ENCODE measurements around the gene HEATR5B.
A peak's percentile ranks its signal among the peaks of the same experiment; 100 is the strongest.

Gene HEATR5B

GRCh38 chr2:37083873-37084794 lies at the start of gene HEATR5B, which contains the start of gene GPATCH11:
Gene HEATR5B, minus strand, starts transcription at chr2:37084372. Its CDS starts 958 bp downstream, at chr2:37083414.
Gene GPATCH11, plus strand, starts transcription at chr2:37084518. Its CDS starts 3,864 bp downstream, at chr2:37088382.
- DNase-seq = peak; percentile 96

GRCh38 chr2:37132914-37133313 lies 48.7 kb upstream of the HEATR5B start:
- no peak for DNase-seq

GRCh38 chr2:37125416-37125815 lies 41.2 kb upstream of the HEATR5B start:
- DNase-seq = no peak

DNA sequence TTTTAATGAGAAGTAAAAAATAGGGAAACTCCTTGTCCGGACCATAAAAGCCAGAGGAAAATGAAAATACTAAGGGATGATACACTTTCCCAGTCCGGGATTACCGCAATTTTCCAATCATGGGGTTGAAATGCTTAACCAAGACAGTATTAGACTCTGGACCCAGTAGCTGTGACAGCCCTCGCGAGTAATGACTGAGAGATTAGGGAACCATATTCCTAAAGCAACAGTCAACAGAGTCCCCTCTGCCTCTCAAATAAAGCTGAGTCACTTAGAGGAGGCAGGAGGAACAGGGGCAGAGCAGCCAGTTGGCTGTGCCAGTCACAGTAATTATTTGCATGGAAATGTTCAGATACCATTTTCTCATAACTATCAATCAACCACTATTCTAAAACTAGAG lies 35.0 kb upstream of the HEATR5B start:
- no peak for DNase-seq

DNA sequence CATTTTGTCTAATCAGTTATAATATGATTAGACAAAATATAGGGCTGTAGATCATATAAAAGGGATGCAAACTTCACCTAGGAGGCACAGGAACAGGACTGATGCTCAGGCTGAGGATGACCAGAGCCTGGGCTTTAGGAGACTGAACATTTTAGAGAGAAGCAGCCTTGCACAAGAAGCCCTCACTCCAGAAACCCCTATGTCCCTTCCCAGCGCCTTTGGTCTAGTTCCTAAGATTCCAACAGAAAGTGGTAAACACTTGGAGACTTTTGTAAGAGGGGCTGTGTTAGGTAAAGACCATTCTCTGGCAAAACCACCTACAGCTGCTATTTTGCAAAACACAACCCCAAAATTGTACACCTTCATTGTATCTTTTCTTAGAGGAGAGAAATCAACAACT lies 33.4 kb upstream of the HEATR5B start:
- DNase-seq = no peak

GRCh38 chr2:37111958-37112357 lies 27.8 kb upstream of the HEATR5B start:
- DNase-seq = no peak

- DNase-seq = no peak
Measured at GRCh38 chr2:37110306-37111212, 26.4 kb upstream of the HEATR5B start.

- no peak for DNase-seq
Measured at GRCh38 chr2:37109523-37109922, 25.4 kb upstream of the HEATR5B start.

DNA sequence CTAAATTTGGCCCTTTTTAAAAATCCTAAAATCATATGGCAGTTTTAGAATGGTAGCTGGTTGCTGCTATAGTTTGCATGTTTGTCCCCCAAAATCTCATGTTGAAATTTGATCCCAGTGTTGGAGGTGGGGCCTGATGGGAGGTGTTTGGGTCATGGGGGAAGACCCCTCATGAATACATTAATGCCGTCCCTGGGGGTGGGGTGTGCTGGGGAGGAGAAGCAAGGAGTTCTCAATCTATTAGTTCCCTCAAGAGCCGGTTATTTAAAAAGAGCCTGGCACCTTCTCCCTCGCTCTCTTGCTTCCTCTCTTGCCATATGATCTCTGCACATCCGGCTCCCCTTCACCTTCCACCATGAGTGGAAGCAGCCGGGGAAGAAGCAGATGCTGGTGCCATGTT lies 21.0 kb upstream of the HEATR5B start:
- DNase-seq = no peak

DNA sequence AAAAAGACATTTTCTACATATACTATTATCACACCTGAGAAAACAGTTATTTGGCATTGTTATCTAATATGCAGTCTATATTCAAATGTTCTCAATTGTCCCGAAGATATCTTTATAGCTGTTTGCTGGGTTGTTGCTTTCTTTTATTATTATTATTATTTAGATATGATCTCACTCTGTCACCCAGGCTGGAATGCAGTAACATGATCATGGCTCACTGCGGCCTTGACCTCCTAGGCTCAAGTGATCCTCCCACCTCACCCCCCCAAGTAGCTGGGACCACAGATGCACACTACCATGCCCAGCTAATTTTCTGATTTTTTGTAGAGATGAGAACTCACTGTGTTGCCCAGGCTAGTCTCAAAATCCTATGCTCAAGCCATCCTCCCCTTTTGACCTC lies 20.0 kb upstream of the HEATR5B start:
- DNase-seq = no peak

DNA sequence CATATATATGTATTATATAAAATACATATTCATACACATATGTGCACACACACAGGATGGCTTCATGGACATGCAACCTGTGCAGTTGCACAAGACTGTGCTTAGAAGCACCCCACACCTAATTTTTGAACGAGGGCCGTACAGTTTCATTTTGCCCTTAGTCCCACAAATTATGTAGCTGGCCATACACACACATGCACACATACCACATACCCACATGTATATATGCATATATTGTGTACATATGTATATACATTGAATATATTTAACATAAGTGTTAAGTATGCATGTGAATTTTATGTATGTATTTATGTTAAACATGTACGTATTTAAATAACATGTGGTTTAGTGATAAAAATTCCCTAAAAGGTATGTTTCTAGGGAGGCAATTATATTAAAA lies 18.4 kb upstream of the HEATR5B start:
- DNase-seq = no peak

DNA sequence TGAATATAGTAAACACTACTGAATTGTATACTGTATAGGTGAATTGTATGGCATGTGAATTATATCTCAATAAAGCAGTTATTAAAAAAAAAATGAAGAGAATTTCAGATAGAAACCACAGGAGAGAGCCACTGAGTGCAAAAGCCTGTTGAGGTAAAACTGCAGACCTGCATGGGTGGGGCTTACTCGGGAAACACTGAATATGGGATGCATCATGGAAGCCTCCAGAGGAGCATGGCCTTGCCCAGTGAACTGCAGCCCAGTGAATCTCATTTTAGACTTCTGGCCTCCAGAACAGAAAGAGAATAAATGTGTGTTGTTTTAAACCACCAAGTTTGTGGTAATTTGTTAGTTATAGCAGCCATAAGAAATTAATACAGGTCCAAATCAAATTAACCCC lies 15.9 kb upstream of the HEATR5B start:
- DNase-seq = no peak

DNA sequence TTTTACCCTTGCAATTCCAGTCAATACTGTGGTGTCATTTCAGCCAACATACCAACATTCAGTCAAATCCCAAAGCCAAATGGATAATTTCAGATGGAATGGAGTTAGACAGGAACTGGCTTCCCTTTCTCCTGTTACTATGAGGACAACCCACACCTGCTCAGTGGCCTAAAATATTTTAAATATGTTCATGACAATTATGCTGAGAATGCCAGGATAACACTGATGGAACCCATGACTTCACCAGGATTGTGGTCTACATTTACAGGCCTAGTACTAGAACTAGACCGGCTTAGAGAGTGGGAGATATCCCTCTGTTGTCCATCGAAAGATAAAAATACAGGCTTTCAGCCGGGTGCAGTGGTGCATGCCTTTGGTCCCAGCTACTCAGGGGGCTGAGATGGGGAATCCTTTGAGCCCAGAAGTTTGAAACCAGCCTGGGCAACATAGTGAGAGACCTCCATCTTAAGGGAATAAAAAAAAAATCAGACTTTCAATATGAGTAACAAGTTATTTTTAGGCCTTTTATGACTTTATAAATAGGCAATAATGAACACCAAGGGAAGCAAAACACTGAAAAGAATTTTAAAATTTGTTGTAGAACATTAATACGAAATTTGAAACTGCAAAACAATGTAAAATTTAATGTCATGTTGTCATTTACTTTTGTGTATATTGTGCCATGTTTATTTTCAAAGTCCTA lies 14.4 kb upstream of the HEATR5B start:
- no peak for DNase-seq

GRCh38 chr2:37096568-37096967 lies 12.4 kb upstream of the HEATR5B start:
- no peak for DNase-seq

- no peak for DNase-seq
Measured at GRCh38 chr2:37091873-37092272, 7.7 kb upstream of the HEATR5B start.

DNA sequence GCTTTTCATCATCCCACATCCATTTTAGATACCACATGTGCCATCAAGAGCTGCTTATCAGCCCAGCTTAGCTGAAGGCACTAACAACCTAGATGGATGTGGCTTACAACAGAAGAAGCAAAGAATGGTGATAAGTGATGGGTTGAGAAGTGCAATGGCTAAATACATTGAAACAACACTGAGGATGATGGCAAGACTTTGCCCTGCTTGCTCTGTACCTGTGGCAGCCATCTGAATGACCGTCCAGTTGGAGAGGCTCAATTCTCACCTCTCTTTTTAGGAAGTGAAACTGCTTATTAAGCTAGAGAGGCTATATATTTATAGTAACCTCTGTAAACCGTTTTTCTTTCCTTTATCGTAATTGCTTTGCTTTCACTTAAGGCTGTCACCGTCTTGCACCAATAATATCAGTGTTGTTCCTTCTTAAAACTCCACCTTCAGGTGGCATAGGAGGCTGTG lies 5.9 kb upstream of the HEATR5B start:
- no peak for DNase-seq

DNA sequence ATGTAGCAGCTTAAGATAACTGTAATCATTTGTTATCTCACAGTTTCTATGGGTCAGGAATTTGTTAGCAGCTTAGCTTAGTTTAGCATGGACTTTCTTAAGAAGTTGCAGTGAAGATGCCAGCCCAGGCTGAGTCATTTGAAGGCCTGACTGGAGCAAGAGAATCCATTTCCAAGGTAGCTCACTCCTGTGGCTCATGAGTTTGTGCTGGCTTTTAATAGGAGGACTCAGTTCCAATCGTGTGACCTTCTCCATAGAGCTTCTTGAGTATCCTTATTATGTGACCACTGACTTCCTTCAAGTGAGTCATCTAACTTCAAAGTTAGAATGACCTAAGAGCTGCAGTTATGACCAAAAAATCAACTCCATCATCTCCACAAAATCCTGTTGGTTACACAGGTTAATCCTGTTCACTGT lies 1.6 kb upstream of the HEATR5B start:
- DNase-seq = peak; percentile 27

GRCh38 chr2:37084797-37085196 lies 625 bp upstream of the HEATR5B start:
- DNase-seq = no peak

DNA sequence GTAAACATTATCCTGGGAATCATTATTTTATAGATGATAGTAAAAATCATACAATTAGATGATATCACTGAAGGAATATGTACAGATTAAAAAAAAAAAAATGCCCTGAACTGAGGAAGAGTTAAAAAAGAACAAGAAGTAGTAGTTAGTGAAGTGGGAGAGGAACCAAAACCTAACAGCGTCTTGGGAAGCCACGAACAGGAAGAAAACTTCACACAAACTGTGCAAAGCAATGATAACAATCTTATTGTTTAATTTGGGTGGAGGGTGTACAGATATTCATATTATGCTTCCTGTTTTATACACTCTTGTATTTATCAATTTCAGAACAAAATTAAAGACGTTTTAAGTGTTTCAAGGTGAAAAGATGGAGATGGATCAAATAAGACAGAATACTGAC lies 3.5 kb downstream of the HEATR5B start:
- no peak for DNase-seq

- no peak for DNase-seq
Measured at GRCh38 chr2:37080266-37080665, 3.9 kb downstream of the HEATR5B start.

GRCh38 chr2:37070931-37071330 lies 13.2 kb downstream of the HEATR5B start:
- no peak for DNase-seq

- no peak for DNase-seq
Measured at GRCh38 chr2:37068686-37069085, 15.5 kb downstream of the HEATR5B start.

GRCh38 chr2:37061776-37062175 lies 22.4 kb downstream of the HEATR5B start:
- DNase-seq = no peak

Measured in kidney glomerular epithelial cell (primary cell).